Ascending aorta (tissue), 2 donors: ENCODE measurements around the gene PRR11. TPM values are rescaled to one million over a fixed set of nuclear protein-coding genes. Genes with fewer than 3 reads are reported as not detected.

ENCODE experiments used
- DNase-seq, 2 donors: peaks; one replicate each; pipeline ENCODE4 v3.0.0-alpha.2; 2019; ENCODE audit warnings: low spot score in 2 of 2
- H3K27ac ChIP-seq, 2 donors: fragments of 200-600 bp; sonication (generic); one replicate each; pipeline ENCODE4 v1.5.1; 2016 to 2017; ENCODE audit warnings: mild to moderate bottlenecking in 1 of 2
- H3K27me3 ChIP-seq: fragments of 200-600 bp; sonication (generic); one replicate; pipeline ENCODE4 v1.5.1; 2017
- H3K36me3 ChIP-seq, 2 donors: fragments of 200-600 bp; sonication (generic); one replicate each; pipeline ENCODE4 v1.5.1; 2016
- H3K4me1 ChIP-seq, 2 donors: fragments of 200-600 bp; sonication (generic); one replicate each; pipeline ENCODE4 v1.5.1; 2016 to 2017; ENCODE audit warnings: mild to moderate bottlenecking in 1 of 2
- H3K4me3 ChIP-seq, 2 donors: fragments of 200-600 bp; sonication (generic); one replicate each; pipeline ENCODE4 v1.5.1; 2016 to 2017; ENCODE audit warnings: mild to moderate bottlenecking in 1 of 2
- H3K9me3 ChIP-seq, 2 donors: fragments of 200-600 bp; sonication (generic); one replicate each; pipeline ENCODE4 v1.5.1; 2016
- CTCF ChIP-seq, 3 experiments: fragments of 200-600 bp in 2 of 3; fragments of 450-650 bp in 1 of 3; sonication (generic) in 2 of 3; IDR thresholded peaks; one replicate each; pipeline ENCODE4 v1.5.1; 2016 to 2019; ENCODE audit warnings: antibody characterized with exemption in 3 of 3, mild to moderate bottlenecking in 1 of 3, moderate library complexity in 1 of 3
- intact Hi-C: fragments of 100-400 bp; cut with DNase I; formaldehyde crosslinking; loops from one replicate; pipeline ENCODE4 v1.15.1; 2023
- total RNA-seq: library from RNA; depleted of rRNA; stranded (reverse); fragments of >200 nt; gene quantifications from one replicate; pipeline ENCODE4 v1.1.0, GENCODE V29; 2016

The PRR11 gene
- total RNA-seq, 1 donor from 2014 or later, result 0.11 TPM

DNA sequence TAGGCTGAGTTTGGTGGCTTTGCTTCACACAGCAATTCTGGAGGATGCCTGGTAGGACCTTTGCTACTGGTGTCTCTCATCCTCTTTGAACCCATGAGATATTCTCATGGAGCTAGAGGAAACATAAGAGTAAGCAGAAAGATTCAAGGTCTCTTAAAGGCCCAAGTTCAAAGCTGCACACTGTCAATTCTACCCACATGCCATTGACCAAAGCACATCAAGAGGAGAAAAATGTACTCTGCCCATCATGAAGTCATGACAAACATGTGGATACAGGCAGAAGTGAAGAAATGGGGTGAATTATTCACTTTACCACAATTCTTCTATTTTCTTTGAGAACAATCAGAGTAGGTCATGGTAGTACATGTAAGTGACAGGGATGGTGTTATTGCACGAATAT, 13.7 kb upstream of the PRR11 start:
- Histone ChIP-seq H3K27ac (no peak overlapping the region), H3K4me3 (no peak overlapping the region), H3K4me1 (no peaks in the 10 kb centered on the region), H3K27me3 (no peaks in the 10 kb centered on the region), H3K36me3 (no peaks in the 10 kb centered on the region), H3K9me3 (no peaks in the 10 kb centered on the region)
- TF ChIP-seq CTCF (IDR thresholded peaks at IDR 0.05), result no peak
- DNase-seq, result no peak
- intact Hi-C loops, result no loop called here

DNA sequence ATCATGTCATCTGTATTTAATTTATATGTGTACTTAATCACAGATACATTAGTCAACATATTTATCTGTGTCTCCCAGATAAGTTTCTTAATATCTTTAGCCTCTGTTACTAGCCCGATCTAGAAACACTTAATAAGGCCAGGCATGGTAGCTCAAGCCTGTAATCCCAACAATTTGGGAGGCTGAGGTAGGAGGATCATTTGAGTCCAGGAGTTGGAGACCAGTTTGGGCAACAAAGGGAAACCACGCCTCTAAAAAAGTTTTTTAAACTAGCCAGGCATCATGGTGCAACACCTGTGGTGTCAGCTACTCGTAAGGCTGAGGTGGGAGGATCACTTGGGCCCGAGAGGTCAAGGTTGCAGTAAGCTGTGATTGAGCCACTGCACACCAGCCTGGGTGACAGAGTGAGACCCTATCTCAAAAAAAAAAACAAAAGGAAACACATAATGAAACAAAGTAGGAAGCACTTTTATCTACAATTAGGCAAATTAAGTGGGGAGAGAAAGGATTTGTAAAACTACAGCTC, 9.9 kb upstream of the PRR11 start:
- H3K4me1 ChIP-seq, result no peaks in the 10 kb centered on the region
- TF ChIP-seq CTCF (IDR thresholded peaks at IDR 0.05), result no peak
- no peaks in the 10 kb centered on the region for H3K36me3 ChIP-seq
- intact Hi-C loops, result no loop called here
- no peaks in the 10 kb centered on the region for H3K9me3 ChIP-seq
- no peak for DNase-seq
- H3K27me3 ChIP-seq, result no peaks in the 10 kb centered on the region
- no peak overlapping the region for H3K4me3 ChIP-seq
- H3K27ac ChIP-seq, result no peak overlapping the region

GRCh38 chr17:59149051-59149450, 6.5 kb upstream of the PRR11 start:
- Histone ChIP-seq H3K27me3 (no peaks in the 10 kb centered on the region), H3K4me3 (no peak overlapping the region), H3K36me3 (no peaks in the 10 kb centered on the region), H3K27ac (no peak overlapping the region), H3K4me1 (peaks cover 0 to 17% of the 10 kb centered on the region in 2 donors), H3K9me3 (no peaks in the 10 kb centered on the region)
- TF ChIP-seq CTCF (IDR thresholded peaks at IDR 0.05), result no peak
- DNase-seq, result no peak
- intact Hi-C loops, result no loop called here

DNA sequence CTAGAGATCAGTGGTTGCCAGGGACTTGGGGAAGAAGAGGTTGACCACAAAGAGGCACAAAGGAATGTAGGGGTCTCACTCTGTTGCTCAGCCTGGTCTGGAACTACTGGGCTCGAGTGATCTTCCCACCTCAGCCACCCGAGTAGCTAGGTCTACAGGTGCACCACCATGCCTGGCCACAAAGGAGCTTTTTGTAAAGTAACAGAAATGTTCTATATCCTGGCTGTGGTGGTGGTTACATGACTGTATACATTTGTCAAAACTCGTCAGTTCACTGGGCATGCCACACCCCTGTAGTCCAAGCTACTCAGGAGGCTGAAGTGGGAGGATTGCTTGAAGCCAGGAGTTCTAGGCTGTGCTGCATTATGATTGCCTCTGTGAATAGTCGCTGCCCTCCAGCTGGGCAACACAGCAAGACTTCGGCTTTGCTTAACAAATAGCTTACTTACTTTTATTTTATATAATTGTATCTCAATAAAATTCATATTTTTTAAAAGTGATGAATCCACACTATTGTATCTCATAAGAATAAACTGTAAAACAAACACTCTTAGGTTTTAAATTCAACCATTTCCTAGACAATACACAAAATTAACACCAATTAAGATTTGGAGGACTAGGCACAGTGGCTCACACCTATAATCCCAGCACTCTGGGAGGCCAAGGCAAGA, 5.6 kb upstream of the PRR11 start:
- H3K9me3 ChIP-seq, result no peaks in the 10 kb centered on the region
- no peaks in the 10 kb centered on the region for H3K27me3 ChIP-seq
- no peak overlapping the region for H3K27ac ChIP-seq
- DNase-seq, result no peak
- H3K36me3 ChIP-seq, result no peaks in the 10 kb centered on the region
- intact Hi-C loops, result no loop called here
- H3K4me3 ChIP-seq, result no peak overlapping the region
- no peak for TF ChIP-seq CTCF (IDR thresholded peaks at IDR 0.05)
- peaks cover 0 to 17% of the 10 kb centered on the region in 2 donors for H3K4me1 ChIP-seq

- Histone ChIP-seq H3K4me1 (peaks cover 0 to 18% of the 10 kb centered on the region in 2 donors), H3K4me3 (no peak overlapping the region), H3K36me3 (no peaks in the 10 kb centered on the region), H3K27ac (no peak overlapping the region), H3K27me3 (no peaks in the 10 kb centered on the region), H3K9me3 (no peaks in the 10 kb centered on the region)
- intact Hi-C loops, result no loop called here
- no peak for TF ChIP-seq CTCF (IDR thresholded peaks at IDR 0.05)
- DNase-seq, result no peak
Observed at GRCh38 chr17:59151006-59151405, 4.5 kb upstream of the PRR11 start.
